ENCODE measurements around the gene RSPO4.
"Not testable (repeated sequence)": the region's sequence is repeated elsewhere in the genome, so short reads cannot be mapped to it uniquely, and the experiment has no call there.

The RSPO4 gene

GRCh38 chr20:1003920-1004697, 2.0 kb upstream of the RSPO4 start:
- DNase-seq (ENCODE audit: low read depth in 2 of 2) = no peak

DNA sequence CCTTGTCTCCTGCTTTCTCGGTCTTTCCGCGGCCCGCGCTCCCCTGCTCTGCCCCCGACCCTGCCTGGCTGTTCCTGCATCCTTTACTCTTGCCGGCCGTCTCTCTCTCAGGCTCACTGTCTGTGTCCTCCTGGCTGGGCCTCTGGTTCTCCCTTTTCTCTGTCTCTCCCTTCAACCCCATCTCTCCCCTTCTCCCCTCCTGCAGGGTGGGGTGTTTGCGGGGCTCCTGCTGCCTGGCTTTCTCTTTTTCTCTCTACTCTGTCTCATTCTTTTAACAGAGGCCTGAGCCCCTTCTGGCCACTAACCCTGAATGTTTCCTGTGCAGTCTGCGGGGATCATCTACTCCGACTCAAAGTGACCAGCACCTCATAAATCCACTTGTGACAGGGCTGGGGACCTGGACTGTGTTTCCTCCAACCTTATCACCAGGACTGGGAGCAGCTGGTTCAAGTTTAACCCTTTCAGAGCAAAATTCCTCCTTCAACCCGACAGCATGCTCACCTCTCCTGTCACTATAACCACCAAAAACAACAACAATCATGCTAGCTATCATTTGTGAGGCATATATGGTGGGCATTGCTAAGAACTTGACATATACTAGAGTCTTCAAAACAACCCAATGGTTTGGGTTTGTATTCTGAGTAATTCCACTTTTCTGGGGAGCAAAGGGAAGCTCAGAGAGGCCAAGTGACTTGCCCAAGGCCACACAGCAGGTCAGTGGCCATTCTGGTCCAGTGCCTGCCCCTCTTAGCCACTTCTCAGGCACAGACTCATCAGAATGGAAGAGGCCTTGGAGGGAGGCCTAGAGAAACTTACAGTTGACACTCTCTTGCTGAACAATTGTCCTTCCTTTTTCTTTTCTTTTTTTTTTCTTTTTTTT, 811 bp upstream of the RSPO4 start:
- no peak for DNase-seq (ENCODE audit: low read depth in 2 of 2)

GRCh38 chr20:1001116-1001515, 995 bp downstream of the RSPO4 start:
- no peak for DNase-seq (ENCODE audit: low read depth in 2 of 2)

DNA sequence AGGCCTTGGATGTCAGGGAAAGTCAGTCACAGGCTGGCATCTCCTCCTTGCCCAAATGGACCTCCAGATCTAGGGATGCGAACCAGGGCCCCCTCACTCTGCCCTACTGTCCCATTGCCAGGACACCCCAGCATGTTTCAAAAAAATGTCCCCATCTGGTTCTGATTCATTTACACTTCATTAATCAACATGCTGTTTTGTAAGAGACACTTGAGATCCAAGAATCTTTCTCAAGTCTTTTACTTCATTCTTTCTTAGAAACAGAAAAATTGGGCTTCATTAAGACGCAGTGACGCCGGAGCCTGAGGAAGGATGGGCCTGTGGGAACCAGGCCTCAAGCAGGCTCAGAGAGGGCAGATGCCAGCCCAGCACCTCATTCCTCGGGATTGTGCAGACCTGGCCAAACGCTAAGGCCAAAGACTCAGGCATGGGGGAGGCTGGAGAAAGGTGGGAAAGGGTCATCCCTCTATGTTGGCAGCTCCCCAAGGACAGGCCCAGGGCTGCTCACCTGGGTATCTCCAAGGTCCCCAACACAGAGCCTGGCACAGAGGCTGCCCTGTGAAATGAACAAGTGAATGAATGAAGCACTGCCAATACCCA, 3.8 kb downstream of the RSPO4 start:
- no peak for DNase-seq (ENCODE audit: low read depth in 2 of 2)

DNA sequence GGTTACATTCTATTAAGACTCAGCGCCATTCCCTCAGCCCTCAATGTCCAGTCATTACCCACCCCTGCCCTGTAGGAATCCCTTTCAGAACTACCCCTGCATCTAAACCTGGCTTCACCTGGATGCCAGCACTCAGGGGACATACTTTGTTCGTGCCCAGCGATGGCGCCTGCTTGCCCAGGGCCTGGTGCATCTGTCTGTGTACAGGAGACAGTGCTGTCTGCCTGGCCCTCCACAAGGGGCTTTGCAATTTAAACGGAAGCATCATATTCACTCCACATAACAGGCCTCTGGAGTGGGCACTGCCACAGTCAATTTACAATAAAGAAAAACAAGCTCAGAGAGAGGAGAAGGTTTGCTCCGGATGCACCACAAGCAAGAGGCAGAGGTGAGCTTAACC, 4.6 kb downstream of the RSPO4 start:
- no peak for DNase-seq (ENCODE audit: low read depth in 2 of 2)

- DNase-seq (ENCODE audit: low read depth in 2 of 2) = no peak
Measured at GRCh38 chr20:997016-997415, 5.1 kb downstream of the RSPO4 start.

- no peak for DNase-seq (ENCODE audit: low read depth in 2 of 2)
Measured at GRCh38 chr20:995170-995569, 6.9 kb downstream of the RSPO4 start.

DNA sequence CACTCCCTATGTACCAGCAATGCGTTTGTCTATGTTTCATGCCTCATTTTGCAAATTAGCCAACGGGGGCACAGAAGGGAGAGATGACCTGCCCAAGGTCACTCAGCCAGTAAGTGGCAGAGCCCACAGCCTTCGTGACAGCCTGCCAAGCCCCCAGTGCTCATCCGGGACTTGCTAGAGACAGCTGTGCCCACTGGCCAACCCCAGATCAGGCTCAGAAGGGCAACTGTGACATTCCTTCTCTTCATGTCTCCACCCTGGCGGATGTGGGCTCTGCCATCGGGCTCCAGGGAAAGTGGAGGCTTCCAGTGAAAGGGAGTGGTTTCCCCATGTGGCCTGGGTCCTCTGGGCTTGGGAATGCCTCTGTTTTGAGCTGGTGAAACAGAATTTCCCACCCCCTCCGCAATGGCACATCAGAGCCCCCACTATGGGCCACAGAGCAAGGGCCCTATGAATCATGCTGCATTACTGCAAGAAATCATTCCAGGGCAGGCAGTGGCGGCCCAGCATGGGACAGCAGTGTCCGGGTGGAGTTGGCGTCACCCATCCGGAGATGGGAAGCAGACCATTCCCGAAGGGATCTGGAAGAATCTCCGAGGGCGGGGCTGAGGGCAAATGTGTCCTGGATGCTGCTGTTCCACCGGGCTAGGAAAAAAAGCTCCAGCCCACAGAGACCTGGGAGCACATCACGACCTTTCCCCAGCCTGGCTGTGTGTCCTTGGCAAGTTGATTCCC, 9.1 kb downstream of the RSPO4 start:
- no peak for DNase-seq (ENCODE audit: low read depth in 2 of 2)

GRCh38 chr20:991850-992249, 10.3 kb downstream of the RSPO4 start:
- DNase-seq (ENCODE audit: low read depth in 2 of 2) = no peak

GRCh38 chr20:990293-990959, 11.7 kb downstream of the RSPO4 start:
- DNase-seq (ENCODE audit: low read depth in 2 of 2) = no peak

DNA sequence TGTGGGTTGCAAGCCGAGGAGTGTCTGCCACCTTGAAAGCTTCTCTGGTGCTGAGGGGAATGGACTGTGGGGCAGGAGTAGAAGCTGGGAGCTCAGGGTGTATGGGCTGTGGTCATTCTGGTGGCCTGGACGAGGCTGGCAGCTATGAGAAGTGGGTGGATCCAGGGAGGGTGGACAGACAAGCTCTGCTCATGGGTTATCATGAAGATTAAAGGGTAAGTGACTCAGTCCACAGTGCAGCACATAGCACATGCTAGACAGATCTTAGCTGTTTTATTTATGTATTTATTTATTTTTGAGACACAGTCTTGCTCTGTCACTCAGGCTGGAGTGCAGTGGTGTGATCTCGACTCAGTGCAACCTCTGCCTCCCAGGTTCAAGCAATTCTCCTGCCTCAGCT, 13.8 kb downstream of the RSPO4 start:
- DNase-seq (ENCODE audit: low read depth in 2 of 2) = no peak

GRCh38 chr20:987677-988076, 14.4 kb downstream of the RSPO4 start:
- no peak for DNase-seq (ENCODE audit: low read depth in 2 of 2)

GRCh38 chr20:986733-987355, 15.3 kb downstream of the RSPO4 start:
- no peak for DNase-seq (ENCODE audit: low read depth in 2 of 2)

- not testable (repeated sequence) for DNase-seq (ENCODE audit: low read depth in 2 of 2)
Measured at GRCh38 chr20:984994-985393, 17.1 kb downstream of the RSPO4 start.

DNA sequence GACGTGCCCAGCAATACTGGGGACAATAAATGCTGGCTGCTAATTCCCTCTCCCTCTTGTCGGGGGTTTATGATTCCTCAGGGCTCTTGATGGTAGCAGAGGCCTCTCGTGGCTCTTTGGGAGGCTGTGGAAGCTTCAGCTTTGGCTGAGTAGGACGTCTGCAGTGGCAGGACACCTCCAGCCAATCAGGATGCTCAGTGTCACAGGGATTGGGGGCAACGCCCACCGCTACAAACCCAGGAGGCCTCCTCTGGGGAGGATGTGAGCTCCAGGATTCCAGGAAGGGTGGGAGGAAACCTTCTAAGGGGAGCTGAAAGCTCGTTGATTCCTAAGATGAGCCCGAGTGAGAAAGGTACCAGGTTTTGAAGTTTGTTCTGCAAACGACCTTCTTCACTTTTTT, 19.4 kb downstream of the RSPO4 start:
- DNase-seq (ENCODE audit: low read depth in 2 of 2) = no peak

DNA sequence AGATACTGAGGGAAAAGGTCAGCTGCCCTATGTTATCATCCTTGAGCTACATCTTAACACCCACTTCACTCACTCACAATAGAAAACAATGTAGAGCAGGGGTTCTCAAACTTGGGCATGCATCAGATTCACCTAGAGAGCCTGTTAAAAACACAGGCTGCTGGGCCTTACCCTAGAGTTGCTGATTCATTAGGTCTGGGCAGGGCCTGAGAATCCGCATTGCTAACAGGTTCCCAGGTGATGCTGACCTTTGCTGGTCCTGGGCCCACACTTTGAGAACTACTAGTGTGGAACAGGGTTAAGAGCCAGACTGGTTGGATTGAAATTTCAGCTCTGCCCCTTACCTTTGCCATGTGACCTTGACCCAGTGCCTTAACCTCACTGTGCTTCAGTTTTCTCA, 25.1 kb downstream of the RSPO4 start:
- DNase-seq (ENCODE audit: low read depth in 2 of 2) = no peak

DNA sequence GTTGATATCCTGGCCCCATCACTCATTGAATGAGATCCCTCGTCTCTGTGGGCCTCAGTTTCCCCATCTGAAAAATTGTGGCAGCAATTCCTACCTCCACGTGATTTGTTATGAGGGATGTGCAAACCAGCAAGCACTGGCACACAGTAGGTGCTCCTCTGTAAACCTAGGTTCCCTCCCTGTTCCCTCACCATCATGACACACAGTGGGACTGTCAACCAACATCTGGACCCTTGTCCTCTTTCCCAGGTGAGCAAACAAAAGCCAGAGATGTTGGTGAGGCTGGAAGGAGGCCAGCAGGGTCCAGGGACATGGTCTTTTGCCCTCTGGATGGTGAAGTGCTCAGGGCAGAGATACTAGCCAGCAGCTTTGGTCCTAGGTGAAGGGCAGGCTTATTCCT, 26.1 kb downstream of the RSPO4 start:
- DNase-seq (ENCODE audit: low read depth in 2 of 2) = no peak

- DNase-seq (ENCODE audit: low read depth in 2 of 2) = no peak
Measured at GRCh38 chr20:973785-974194, 28.3 kb downstream of the RSPO4 start.

GRCh38 chr20:972256-972655, 29.9 kb downstream of the RSPO4 start:
- no peak for DNase-seq (ENCODE audit: low read depth in 2 of 2)

GRCh38 chr20:971346-971745, 30.8 kb downstream of the RSPO4 start:
- no peak for DNase-seq (ENCODE audit: low read depth in 2 of 2)

GRCh38 chr20:969868-970267, 32.2 kb downstream of the RSPO4 start:
- DNase-seq (ENCODE audit: low read depth in 2 of 2) = no peak

All from stimulated activated CD8-positive, alpha-beta memory T cell treated with anti-CD3 and anti-CD28 coated beads, Interleukin-15, amount 100 ng/mL, for 4 hours (primary cell).